Karpas-422 (cell line): ENCODE data around the gene CST2. TPM values are rescaled to one million over a fixed set of nuclear protein-coding genes. Genes with fewer than 3 reads are reported as not detected.
"Not testable (repeated sequence)": the region's sequence is repeated elsewhere in the genome, so short reads cannot be mapped to it uniquely, and the experiment has no call there.

ENCODE experiments used
- DNase-seq: peaks from one replicate; pipeline ENCODE4 v3.0.0-alpha.2; 2015
- H2AFZ ChIP-seq: fragments of 200-600 bp; sonication (generic); 2 replicates; pipeline ENCODE4 v1.6.1; 2014; ENCODE audit warnings: antibody characterized with exemption, low read length, mixed read lengths
- H3K27ac ChIP-seq: fragments of 200-600 bp; sonication (generic); 2 replicates; pipeline ENCODE4 v1.5.1; 2014; ENCODE audit warnings: mild to moderate bottlenecking, low read length, moderate library complexity
- H3K27me3 ChIP-seq: fragments of 200-600 bp; sonication (generic); 2 replicates; pipeline ENCODE4 v1.6.1; 2014; ENCODE audit warnings: low read length, mixed read lengths
- H3K36me3 ChIP-seq: fragments of 200-600 bp; sonication (generic); 2 replicates; pipeline ENCODE4 v1.6.1; 2014; ENCODE audit warnings: low read length, mixed read lengths; ENCODE audit not compliant: insufficient read depth
- H3K4me1 ChIP-seq: fragments of 200-600 bp; sonication (generic); 2 replicates; pipeline ENCODE4 v1.6.1; 2014; ENCODE audit warnings: mild to moderate bottlenecking, low read length, mixed read lengths
- H3K4me2 ChIP-seq: fragments of 200-600 bp; sonication (generic); 2 replicates; pipeline ENCODE4 v1.6.1; 2014; ENCODE audit warnings: low read length, low read depth, mild to moderate bottlenecking; ENCODE audit not compliant: poor library complexity, severe bottlenecking
- H3K4me3 ChIP-seq: fragments of 200-600 bp; sonication (generic); 2 replicates; pipeline ENCODE4 v1.5.1; 2014; ENCODE audit warnings: mild to moderate bottlenecking, antibody characterized with exemption, low read length, mixed read lengths
- H3K79me2 ChIP-seq: fragments of 200-600 bp; sonication (generic); 2 replicates; pipeline ENCODE4 v1.6.1; 2014; ENCODE audit warnings: mild to moderate bottlenecking, low read length, mixed read lengths
- H3K9ac ChIP-seq: fragments of 200-600 bp; sonication (generic); 2 replicates; pipeline ENCODE4 v1.6.0; 2014; ENCODE audit warnings: low read length
- H3K9me2 ChIP-seq: fragments of 200-600 bp; sonication (generic), shearing (Covaris generic); replicated peaks from 2 replicates; pipeline ENCODE4 v1.6.0; 2014; ENCODE audit warnings: mild to moderate bottlenecking, low read length, moderate library complexity; ENCODE audit not compliant: insufficient read depth
- H3K9me3 ChIP-seq: fragments of 300-700, 200-600 bp; sonication (generic); 2 replicates; pipeline ENCODE4 v1.6.1; 2014; ENCODE audit warnings: low read length, mixed read lengths
- H4K20me1 ChIP-seq: fragments of 200-600 bp; sonication (generic); 2 replicates; pipeline ENCODE4 v1.6.1; 2014; ENCODE audit warnings: mild to moderate bottlenecking, antibody characterized with exemption, low read length, low read depth; ENCODE audit not compliant: insufficient read depth
- total RNA-seq: library from RNA; depleted of rRNA; stranded (reverse); fragments of >200 nt; shearing (Covaris generic); gene quantifications from 2 replicates; pipeline ENCODE4 v1.2.3, GENCODE V29; 2014; ENCODE audit warnings: low replicate concordance

CST2 gene
- total RNA-seq, 1 experiment from 2014 or later = not detected

GRCh38 chr20:23831961-23832360 lies 5.4 kb upstream of the CST2 start:
- not testable (repeated sequence) for H3K27me3 ChIP-seq, H3K9me3 ChIP-seq, H3K36me3 ChIP-seq, H3K4me2 ChIP-seq, H3K79me2 ChIP-seq, H3K27ac ChIP-seq, H3K9me2 ChIP-seq, H3K4me3 ChIP-seq, H2AFZ ChIP-seq, H3K4me1 ChIP-seq, H3K9ac ChIP-seq, DNase-seq, H4K20me1 ChIP-seq

- Histone ChIP-seq H3K4me3 (no peak overlapping the region), H3K9ac (no peak overlapping the region), H2AFZ (no peak overlapping the region), H3K79me2 (no peaks in the 10 kb centered on the region), H3K27me3 (no peaks in the 10 kb centered on the region), H3K27ac (no peak overlapping the region), H3K4me2 (no peak overlapping the region), H4K20me1 (no peaks in the 10 kb centered on the region), H3K4me1 (no peaks in the 10 kb centered on the region), H3K9me2 (no peaks in the 10 kb centered on the region), H3K9me3 (no peaks in the 10 kb centered on the region), H3K36me3 (no peaks in the 10 kb centered on the region)
- no peak for DNase-seq
These were observed 2.8 kb downstream of the CST2 start for GRCh38 chr20:23823621-23824324.

GRCh38 chr20:23823111-23823510 lies 3.4 kb downstream of the CST2 start:
- no peak overlapping the region for H3K4me3 ChIP-seq
- no peaks in the 10 kb centered on the region for H3K36me3 ChIP-seq
- H3K4me2 ChIP-seq = no peak overlapping the region
- no peaks in the 10 kb centered on the region for H3K9me3 ChIP-seq
- no peaks in the 10 kb centered on the region for H3K9me2 ChIP-seq
- no peak overlapping the region for H3K27ac ChIP-seq
- no peaks in the 10 kb centered on the region for H3K79me2 ChIP-seq
- no peaks in the 10 kb centered on the region for H3K4me1 ChIP-seq
- H2AFZ ChIP-seq = no peak overlapping the region
- no peaks in the 10 kb centered on the region for H4K20me1 ChIP-seq
- no peak for DNase-seq
- H3K27me3 ChIP-seq = no peaks in the 10 kb centered on the region
- no peak overlapping the region for H3K9ac ChIP-seq

DNA sequence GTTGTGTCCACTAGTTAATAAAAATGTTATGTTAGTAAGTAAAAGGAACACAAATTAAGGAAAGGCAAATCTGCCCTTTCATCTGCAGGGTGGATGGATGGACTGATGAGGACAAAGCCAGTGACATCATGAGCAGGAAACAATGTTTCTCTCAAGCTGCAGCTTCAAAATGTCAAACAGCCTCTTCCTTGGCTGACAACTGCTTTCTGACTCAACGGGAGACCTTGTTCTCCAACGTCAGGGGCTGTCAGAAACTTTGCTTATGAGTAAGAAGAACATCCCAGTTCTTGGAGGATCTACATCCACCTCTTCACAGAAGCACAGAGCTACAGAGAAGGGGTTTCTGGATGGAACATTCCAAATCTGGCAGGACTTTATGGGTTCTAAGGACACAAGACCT lies 6.0 kb downstream of the CST2 start:
- no peak for DNase-seq
- H3K27ac ChIP-seq = no peak overlapping the region

GRCh38 chr20:23811559-23811958 lies 15.0 kb downstream of the CST2 start:
- not testable (repeated sequence) for H3K4me3 ChIP-seq, H3K79me2 ChIP-seq, H3K27me3 ChIP-seq, H2AFZ ChIP-seq, H3K36me3 ChIP-seq, H3K27ac ChIP-seq, H3K4me2 ChIP-seq, H3K9me2 ChIP-seq, DNase-seq, H3K9ac ChIP-seq, H3K4me1 ChIP-seq, H4K20me1 ChIP-seq, H3K9me3 ChIP-seq

More for the DNA sequence above, 6.0 kb downstream of the CST2 start:
- Histone ChIP-seq H3K9ac (no peak overlapping the region), H3K27me3 (no peaks in the 10 kb centered on the region), H3K9me3 (no peaks in the 10 kb centered on the region), H3K36me3 (no peaks in the 10 kb centered on the region), H3K4me2 (no peak overlapping the region), H3K4me1 (no peaks in the 10 kb centered on the region), H2AFZ (no peak overlapping the region), H3K4me3 (no peak overlapping the region), H4K20me1 (no peaks in the 10 kb centered on the region), H3K9me2 (no peaks in the 10 kb centered on the region), H3K79me2 (no peaks in the 10 kb centered on the region)

DNA sequence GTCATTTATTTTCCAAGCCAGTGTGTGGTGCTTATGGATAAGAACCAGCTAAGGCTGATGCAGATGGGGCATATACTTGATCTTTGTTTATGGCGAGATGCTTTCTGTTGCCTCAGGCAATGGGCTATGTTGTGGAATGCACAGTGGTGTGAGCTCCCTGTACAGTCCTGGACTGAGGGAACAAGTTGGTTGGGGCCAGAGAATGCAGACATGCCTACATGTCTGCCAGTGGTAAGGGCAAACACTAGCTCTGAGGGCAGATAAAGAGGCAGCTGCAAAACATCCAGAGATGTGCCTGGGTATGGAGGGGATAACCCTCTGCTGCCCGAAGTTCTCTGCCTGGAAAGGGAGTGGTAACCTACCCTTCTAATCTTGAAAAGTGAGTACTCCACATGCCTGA lies 16.2 kb downstream of the CST2 start:
- not testable (repeated sequence) for H3K9me2 ChIP-seq, H3K4me1 ChIP-seq, H3K4me3 ChIP-seq, H3K9me3 ChIP-seq, DNase-seq, H3K27me3 ChIP-seq, H4K20me1 ChIP-seq, H3K36me3 ChIP-seq, H3K79me2 ChIP-seq, H2AFZ ChIP-seq, H3K9ac ChIP-seq, H3K4me2 ChIP-seq, H3K27ac ChIP-seq

- H3K4me3 ChIP-seq = no peak overlapping the region
- H3K27me3 ChIP-seq = no peaks in the 10 kb centered on the region
- H3K36me3 ChIP-seq = no peaks in the 10 kb centered on the region
These were observed 25.7 kb downstream of the CST2 start for GRCh38 chr20:23800865-23801264.

DNA sequence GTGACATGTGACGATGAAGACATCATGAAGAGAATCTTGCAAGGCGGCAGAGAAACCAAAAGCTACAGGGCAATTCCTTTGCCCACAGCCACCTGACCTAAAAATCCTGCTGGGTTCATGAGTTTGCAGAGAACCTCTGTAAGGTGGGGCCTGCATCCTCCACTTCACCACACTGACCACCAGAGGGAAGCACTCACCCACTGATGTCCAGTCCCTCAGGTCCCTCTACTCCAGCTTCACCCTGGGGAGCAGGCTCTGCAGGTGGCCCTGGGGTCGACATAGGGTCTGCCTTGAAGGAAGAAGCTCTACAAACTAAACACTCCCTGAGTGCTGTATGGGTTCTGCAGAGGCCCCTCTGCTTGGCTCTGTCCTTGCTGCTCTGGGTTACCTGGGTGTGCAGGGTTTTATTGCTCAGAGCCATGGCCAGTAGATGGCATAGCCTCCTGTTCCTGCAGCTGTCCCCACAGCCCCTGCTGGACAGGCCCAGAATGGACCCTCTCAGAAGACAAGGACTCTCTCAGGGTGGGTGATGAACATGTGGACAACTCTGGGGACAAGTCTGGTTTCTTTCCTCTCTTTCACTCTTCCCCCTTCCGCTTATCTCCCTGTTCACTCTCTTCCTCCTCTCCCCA lies 27.2 kb downstream of the CST2 start:
- not testable (repeated sequence) for H3K4me2 ChIP-seq, H3K27ac ChIP-seq, H4K20me1 ChIP-seq, H3K27me3 ChIP-seq, H3K9me3 ChIP-seq, H3K9ac ChIP-seq, H3K4me3 ChIP-seq, H3K79me2 ChIP-seq, H3K36me3 ChIP-seq, H3K4me1 ChIP-seq, H3K9me2 ChIP-seq, H2AFZ ChIP-seq
- DNase-seq = peak; percentile 52

More at GRCh38 chr20:23800865-23801264, 25.7 kb downstream of the CST2 start:
- H2AFZ ChIP-seq = no peak overlapping the region
- H3K4me1 ChIP-seq = no peaks in the 10 kb centered on the region
- no peak overlapping the region for H3K4me2 ChIP-seq
- no peaks in the 10 kb centered on the region for H3K79me2 ChIP-seq
- no peaks in the 10 kb centered on the region for H3K9me2 ChIP-seq
- no peak overlapping the region for H3K9ac ChIP-seq
- no peak overlapping the region for H3K27ac ChIP-seq
- no peaks in the 10 kb centered on the region for H3K9me3 ChIP-seq
- no peaks in the 10 kb centered on the region for H4K20me1 ChIP-seq
- DNase-seq = no peak
